RWPE2 (cell line): Measurements from ENCODE around the gene WBP11.

Experiments
- ATAC-seq: fragments of 200-7000 bp; cut with Tn5 transposase; 3 replicates; pipeline ENCODE4 v1.9.1; 2021; ENCODE audit warnings: low read depth
- DNase-seq: peaks from one replicate; pipeline ENCODE4 v3.0.0-alpha.2; 2020; ENCODE audit warnings: low spot score
- H3K27ac ChIP-seq: fragments of 450-650 bp; 2 replicates; pipeline ENCODE4 v1.5.1; 2017; ENCODE audit warnings: mild to moderate bottlenecking; ENCODE audit not compliant: poor library complexity, severe bottlenecking
- H3K27me3 ChIP-seq: fragments of 250-450 bp; sonication (Bioruptor Pico); 2 replicates; pipeline ENCODE4 v1.5.1; 2021; ENCODE audit warnings: mild to moderate bottlenecking, moderate library complexity; ENCODE audit not compliant: insufficient read depth, poor library complexity, severe bottlenecking
- H3K36me3 ChIP-seq: fragments of 250-450 bp; sonication (Bioruptor Pico); 2 replicates; pipeline ENCODE4 v1.5.1; 2020; ENCODE audit warnings: low read depth, mild to moderate bottlenecking, moderate library complexity
- H3K4me1 ChIP-seq: fragments of 250-450 bp; sonication (Bioruptor Pico); 2 replicates; pipeline ENCODE4 v1.5.1; 2021; ENCODE audit warnings: mild to moderate bottlenecking, moderate library complexity; ENCODE audit not compliant: insufficient read depth, poor library complexity, severe bottlenecking
- H3K4me3 ChIP-seq: fragments of 250-450 bp; sonication (Bioruptor Pico); 2 replicates; pipeline ENCODE4 v1.5.1; 2021; ENCODE audit warnings: mild to moderate bottlenecking, moderate library complexity; ENCODE audit not compliant: severe bottlenecking
- H3K9me3 ChIP-seq: fragments of 250-450 bp; sonication (Bioruptor Pico); 2 replicates; pipeline ENCODE4 v1.5.1; 2021; ENCODE audit warnings: mild to moderate bottlenecking, moderate library complexity; ENCODE audit not compliant: severe bottlenecking
- CTCF ChIP-seq: fragments of 450-650 bp; IDR thresholded peaks from one replicate; pipeline ENCODE4 v1.5.1; 2017; ENCODE audit warnings: mild to moderate bottlenecking, moderate library complexity; ENCODE audit not compliant: poor library complexity, severe bottlenecking

WBP11 gene

DNA sequence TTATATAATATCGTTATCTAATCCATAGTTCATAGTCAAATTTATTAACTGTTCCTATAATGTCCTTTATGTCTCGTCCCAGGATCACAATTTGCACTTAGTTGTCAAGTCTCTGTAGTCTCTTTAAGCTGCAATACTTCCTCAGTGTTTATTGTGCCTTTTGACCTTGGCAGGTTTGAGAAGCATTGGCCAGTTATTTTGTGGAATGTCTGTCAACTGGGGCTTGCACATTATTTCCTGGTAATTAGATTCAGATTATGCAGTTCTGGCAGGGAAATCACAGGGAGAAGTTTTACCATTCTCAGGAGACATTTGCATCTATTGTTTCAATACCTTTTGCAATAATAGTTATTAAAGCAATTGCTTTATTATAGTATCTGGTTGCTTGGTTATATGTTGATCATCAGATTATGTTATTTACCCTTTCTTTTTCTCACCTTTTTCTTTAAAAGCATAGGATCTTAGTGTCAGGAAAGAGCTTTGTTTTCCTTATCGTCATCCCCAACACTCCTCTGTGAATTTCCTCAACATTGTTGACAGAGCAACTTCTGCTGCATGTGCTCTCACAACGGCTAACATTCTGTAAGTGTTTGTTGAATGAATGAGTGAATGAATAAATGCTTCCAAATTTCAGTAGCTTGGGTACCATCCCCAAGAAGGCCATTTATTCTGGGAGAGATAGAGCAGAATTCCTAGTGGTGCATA lies 43.8 kb upstream of the WBP11 start:
- DNase-seq (no peak), ATAC-seq (no peak)
- no peak overlapping the region for H3K27ac ChIP-seq
- H3K4me3 ChIP-seq = no peak overlapping the region
- H3K4me1 ChIP-seq = no peaks in the 10 kb centered on the region
- no peaks in the 10 kb centered on the region for H3K27me3 ChIP-seq
- no peak for TF ChIP-seq CTCF
- H3K9me3 ChIP-seq = no peaks in the 10 kb centered on the region
- no peaks in the 10 kb centered on the region for H3K36me3 ChIP-seq

DNA sequence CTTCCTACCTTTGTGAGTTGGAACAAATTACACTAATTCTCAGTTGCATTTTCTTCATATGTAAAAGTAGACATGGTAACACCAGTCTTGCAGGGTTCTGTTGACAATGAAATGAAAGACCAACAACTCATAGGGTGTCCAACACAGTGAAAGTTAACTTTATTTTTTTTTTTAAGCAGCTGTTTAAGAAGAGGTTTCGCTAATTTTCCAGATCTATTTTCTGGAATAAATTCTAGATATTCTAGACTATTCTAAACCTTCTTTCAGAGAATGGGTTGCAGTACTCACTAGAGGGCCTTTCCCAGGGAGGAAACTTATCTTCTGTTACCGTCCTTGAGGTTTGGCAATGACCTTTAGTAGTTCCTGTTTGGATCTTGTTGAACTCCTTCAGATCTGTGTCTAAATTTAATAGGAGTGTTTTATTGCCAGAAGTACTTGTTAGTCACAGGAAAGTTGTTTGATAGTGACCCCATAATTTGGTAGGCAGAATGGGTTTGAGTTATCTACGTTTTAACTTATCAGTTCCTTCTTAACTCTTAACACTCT lies 42.8 kb upstream of the WBP11 start:
- H3K27ac ChIP-seq = no peak overlapping the region
- H3K36me3 ChIP-seq = no peaks in the 10 kb centered on the region
- ATAC-seq (no peak), DNase-seq (no peak)
- H3K4me1 ChIP-seq = no peaks in the 10 kb centered on the region
- H3K9me3 ChIP-seq = no peaks in the 10 kb centered on the region
- no peak overlapping the region for H3K4me3 ChIP-seq
- no peaks in the 10 kb centered on the region for H3K27me3 ChIP-seq
- no peak for TF ChIP-seq CTCF

DNA sequence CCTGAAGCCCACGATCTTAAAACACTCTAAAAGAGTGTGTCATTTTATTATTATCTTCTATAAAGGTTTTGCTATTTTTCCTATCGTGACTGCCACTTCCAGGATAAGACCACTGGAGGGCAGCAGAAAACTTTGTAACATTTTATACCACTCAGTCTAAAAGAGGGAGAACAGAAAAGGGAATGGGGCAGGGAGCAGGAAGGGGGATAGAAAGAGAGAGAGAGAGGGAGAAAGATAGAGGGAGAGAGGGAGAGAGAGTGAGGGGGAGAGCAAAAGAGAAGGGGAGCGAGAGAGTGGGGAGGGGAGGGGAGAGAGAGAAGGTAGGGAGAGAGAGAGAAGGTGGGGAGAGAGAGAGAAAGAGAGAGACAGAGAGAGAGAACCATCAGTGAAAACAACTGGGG lies 42.1 kb upstream of the WBP11 start:
- Histone ChIP-seq H3K27me3 (no peaks in the 10 kb centered on the region), H3K4me1 (no peaks in the 10 kb centered on the region), H3K4me3 (no peak overlapping the region), H3K36me3 (no peaks in the 10 kb centered on the region), H3K9me3 (no peaks in the 10 kb centered on the region), H3K27ac (no peak overlapping the region)
- peak; percentile 60 for TF ChIP-seq CTCF
- peak; percentile 36; the same call in 2 of the 3 replicates for ATAC-seq
- DNase-seq = no peak

DNA sequence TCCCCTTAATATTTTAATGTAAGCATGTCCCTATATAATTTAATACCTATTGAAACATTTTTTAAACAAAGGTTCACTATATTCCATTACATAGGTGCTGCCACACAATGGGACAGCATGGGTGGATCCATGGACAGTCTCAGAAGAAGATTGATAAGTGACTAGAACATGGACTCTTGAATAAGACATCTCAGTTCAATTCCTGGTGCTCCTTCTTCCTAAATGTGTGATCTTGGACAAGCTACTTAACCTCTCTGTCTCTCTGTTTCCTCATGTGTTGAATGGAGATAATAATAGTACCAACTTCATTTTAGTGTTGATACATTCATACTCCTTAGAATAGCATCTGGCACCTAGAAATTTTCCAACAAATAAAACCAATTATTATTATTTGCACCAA lies 41.1 kb upstream of the WBP11 start:
- Histone ChIP-seq H3K36me3 (no peaks in the 10 kb centered on the region), H3K27me3 (no peaks in the 10 kb centered on the region), H3K27ac (no peak overlapping the region), H3K4me1 (no peaks in the 10 kb centered on the region), H3K9me3 (no peaks in the 10 kb centered on the region), H3K4me3 (no peak overlapping the region)
- TF ChIP-seq CTCF = no peak
- ATAC-seq (no peak), DNase-seq (no peak)

DNA sequence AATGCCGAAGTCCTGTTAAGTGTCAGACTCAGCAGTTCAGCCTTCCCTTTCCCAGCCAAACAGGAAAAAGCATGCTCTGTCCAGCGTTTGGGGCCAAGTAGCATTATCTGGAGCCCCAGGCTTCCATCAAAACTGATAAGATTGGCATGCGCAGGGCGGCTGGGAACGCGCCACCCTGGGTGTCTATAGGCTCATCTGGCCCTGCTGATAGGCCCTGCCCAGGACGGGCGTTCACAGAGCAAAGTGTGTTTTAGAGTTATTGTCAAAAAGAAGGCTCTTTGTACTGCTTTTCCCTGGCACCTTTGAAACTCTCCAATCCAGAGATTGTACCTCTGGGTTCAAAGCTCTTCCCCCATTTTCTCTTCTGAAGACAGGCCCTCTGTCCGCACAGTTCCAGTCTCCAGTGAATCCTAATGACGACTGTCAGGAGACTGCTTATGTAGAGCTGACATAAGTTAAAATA lies 40.2 kb upstream of the WBP11 start, which contains the start of gene ART4:
ART4 (minus strand) TSS at position 102 of the 463 bp plus-strand sequence. CDS start 413 bp downstream, outside the sequence.
- Histone ChIP-seq H3K4me1 (no peaks in the 10 kb centered on the region), H3K27ac (no peak within 1 kb of the TSS), H3K27me3 (no peaks in the 10 kb centered on the region), H3K9me3 (no peaks in the 10 kb centered on the region), H3K36me3 (no peaks in the 10 kb centered on the region), H3K4me3 (no peak within 1 kb of the TSS)
- no peak for ATAC-seq
- no peak for DNase-seq
- TF ChIP-seq CTCF = no peak
